ENCODE data around the gene RBM12.

RBM12 gene

DNA sequence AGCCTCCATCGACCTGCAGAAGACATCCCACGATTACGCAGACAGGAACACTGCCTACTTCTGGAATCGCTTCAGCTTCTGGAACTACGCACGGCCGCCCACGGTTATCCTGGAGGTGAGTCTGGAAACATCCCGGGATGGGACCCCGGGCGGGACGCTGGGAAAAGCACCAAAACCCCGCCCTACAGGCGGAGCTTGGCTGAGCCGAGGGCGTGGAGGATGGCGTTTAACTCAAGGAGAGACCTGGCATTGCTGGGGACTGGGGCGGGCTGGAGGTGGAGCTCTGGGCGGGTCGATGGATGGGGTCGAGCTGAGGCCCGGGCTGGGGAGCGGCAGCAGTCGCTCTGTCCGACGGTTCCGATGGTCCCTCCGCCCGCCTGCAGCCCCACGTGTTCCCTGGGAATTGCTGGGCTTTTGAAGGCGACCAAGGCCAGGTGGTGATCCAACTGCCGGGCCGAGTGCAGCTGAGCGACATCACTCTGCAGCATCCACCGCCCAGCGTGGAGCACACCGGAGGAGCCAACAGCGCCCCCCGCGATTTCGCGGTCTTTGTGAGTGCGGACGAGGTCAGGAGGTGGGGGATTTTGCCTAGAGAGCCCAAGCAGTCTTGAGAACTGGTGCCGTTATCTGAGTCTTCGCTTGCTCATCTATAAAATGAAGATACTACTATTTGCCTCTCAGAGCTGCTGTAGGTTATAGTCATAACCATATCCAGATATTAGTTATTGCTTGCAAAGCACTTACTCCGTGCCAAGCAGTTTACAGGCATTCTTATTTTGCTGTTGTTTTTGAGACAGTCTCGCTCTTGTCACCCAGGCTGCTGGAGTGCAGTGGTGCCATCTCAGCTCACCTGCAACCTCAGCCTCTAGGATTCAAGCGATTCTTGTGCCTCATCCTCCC lies 45.3 kb downstream of the RBM12 start:
- DNase-seq (ENCODE audit: low read depth) = peak; percentile 52
- in situ Hi-C loops (cut with HindIII; ENCODE audit: low sequenced_read_pairs) = no loop called here
- peak; percentile 30 for TF ChIP-seq CTCF (IDR thresholded peaks at IDR 0.05; ENCODE audit: low read depth, low read length, missing control alignments)
- H3K4me3 ChIP-seq (ENCODE audit: low read depth, low read length) = peak overlapping the region; percentile 43

DNA sequence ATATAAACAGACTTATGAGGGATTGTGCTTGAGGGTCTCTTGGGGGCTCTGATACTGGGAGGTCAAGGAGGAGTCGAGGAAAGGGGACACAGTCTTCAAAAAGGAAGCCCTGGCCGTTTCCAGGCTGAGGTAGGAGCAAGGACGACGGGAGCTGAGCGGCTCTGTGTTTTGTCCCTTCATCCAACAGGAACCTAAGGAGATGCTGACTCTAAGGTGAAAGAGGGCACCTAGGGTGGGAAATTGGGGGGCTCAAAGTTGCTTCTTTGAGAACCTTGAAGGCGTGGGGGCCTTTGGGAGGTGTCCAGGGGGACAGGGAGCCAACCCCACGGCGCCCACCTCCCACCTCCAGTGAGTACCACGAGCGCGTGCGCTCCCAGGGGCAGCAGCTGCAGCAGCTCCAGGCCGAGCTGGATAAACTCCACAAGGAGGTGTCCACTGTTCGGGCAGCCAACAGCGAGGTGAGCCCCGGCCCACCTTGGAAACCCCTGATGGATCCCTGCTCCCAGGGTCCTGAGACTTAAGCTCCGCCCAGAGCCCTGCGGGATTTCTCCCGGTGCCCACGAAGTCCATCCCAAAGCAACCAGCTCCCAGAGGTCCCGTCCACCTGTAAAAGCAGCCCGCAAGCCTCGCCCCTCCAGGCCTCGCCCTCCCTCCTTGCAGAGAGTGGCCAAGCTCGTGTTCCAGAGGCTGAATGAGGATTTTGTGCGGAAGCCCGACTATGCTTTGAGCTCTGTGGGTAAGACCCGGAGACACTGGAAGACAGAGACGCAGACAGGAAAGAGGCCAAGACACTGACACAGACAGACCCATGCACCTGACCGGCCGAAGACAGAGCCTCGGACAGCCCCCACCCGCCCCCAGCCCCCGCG lies 46.2 kb downstream of the RBM12 start:
- H3K4me3 ChIP-seq (ENCODE audit: low read depth, low read length) = peak overlapping the region; percentile 43
- TF ChIP-seq CTCF (IDR thresholded peaks at IDR 0.05; ENCODE audit: low read depth, low read length, missing control alignments) = no peak
- no peak for DNase-seq (ENCODE audit: low read depth)
- in situ Hi-C loops (cut with HindIII; ENCODE audit: low sequenced_read_pairs) = no loop called here

GRCh38 chr20:35617397-35618262 lies 47.1 kb downstream of the RBM12 start:
- H3K4me3 ChIP-seq (ENCODE audit: low read depth, low read length) = peak overlapping the region; percentile 43
- peak; percentile 53 for TF ChIP-seq CTCF (IDR thresholded peaks at IDR 0.05; ENCODE audit: low read depth, low read length, missing control alignments)
- no peak for DNase-seq (ENCODE audit: low read depth)
- in situ Hi-C loops (cut with HindIII; ENCODE audit: low sequenced_read_pairs) = no loop called here

DNA sequence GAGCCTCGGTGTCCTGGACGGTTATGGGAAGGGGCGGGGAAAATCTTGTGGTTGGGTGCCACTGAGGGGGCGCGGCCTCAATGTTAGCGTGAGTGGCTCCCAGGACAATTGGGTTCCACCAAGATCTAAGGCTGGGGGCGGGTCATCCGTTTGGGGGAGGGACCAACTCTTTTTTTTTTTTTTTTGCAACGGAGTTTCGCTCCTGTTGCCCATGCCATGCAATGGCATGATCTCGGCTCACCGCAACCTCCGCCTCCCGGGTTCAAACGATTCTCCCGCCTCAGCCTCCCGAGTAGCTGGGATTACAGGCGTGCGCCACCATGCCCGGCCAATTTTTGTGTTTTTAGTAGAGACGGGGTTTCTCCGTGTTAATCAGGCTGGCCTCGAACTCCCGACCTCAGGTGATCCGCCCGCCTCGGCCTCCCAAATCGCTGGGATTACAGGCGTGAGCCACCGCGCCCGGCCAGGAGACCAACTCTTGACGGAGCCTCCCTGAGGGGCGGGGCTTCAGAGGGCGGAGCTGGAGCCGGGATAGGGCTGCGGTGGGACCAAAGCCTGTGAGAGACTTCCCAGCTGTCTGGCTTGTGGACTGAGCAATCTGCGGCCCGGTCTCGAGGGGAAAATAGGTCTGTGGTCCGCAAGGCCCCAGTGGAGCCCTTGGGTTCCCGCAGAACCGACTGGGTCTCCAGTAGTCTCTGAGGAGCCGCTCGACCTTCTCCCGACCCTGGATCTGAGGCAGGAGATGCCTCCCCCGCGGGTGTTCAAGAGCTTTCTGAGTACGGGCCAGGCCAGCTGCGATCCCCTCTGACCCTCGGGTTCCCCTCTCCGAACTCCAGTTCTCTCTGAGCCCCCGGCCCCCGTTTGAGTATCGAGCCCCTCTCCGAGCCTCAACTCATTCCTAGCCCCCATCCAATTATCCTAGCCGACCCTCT lies 48.0 kb downstream of the RBM12 start:
- H3K4me3 ChIP-seq (ENCODE audit: low read depth, low read length) = peak overlapping the region; percentile 43
- no peak for TF ChIP-seq CTCF (IDR thresholded peaks at IDR 0.05; ENCODE audit: low read depth, low read length, missing control alignments)
- DNase-seq (ENCODE audit: low read depth) = peak; percentile 60
- in situ Hi-C loops (cut with HindIII; ENCODE audit: low sequenced_read_pairs) = no loop called here

GRCh38 chr20:35615667-35616464 lies 48.8 kb downstream of the RBM12 start, which contains the start of gene SPAG4:
Gene SPAG4, plus strand, starts transcription at chr20:35615829. Its CDS starts 175 bp downstream, at chr20:35616004.
- peak within 1 kb of the TSS; percentile 43 for H3K4me3 ChIP-seq (ENCODE audit: low read depth, low read length)
- in situ Hi-C loops (cut with HindIII; ENCODE audit: low sequenced_read_pairs) = no loop called here
- DNase-seq (ENCODE audit: low read depth) = peak; percentile 98
- TF ChIP-seq CTCF (IDR thresholded peaks at IDR 0.05; ENCODE audit: low read depth, low read length, missing control alignments) = no peak

All from astrocyte of the cerebellum (primary cell).